Adrenal gland (tissue), 5 donors: Measurements from ENCODE around the gene RARB.

ENCODE experiments used
- POLR2A ChIP-seq, 2 donors: fragments of 450-650 bp; IDR thresholded peaks; one replicate each; pipeline ENCODE4 v1.6.1; 2017; ENCODE audit warnings: antibody characterized with exemption in 2 of 2, mild to moderate bottlenecking in 2 of 2, moderate library complexity in 1 of 2
- TF ChIP-seq, protein P1 (sequence below), 6 experiments: fragments of 450-650 bp in 4 of 6; fragments of 200-600 bp in 2 of 6; sonication (generic) in 1 of 6; IDR thresholded peaks; 1 replicate in 5 of 6; 2 replicates in 1 of 6; pipeline versions ENCODE4 v1.5.1 to v1.8.0; 2016 to 2021; ENCODE audit warnings: antibody characterized with exemption in 6 of 6, mild to moderate bottlenecking in 2 of 6, moderate library complexity in 1 of 6
- donor health status: DM: no; HTN: no; CAD: no.

GRCh38 chr3:25479727-25480010 is 51.6 kb downstream of the RARB start:
- TF ChIP-seq, protein P1, sequence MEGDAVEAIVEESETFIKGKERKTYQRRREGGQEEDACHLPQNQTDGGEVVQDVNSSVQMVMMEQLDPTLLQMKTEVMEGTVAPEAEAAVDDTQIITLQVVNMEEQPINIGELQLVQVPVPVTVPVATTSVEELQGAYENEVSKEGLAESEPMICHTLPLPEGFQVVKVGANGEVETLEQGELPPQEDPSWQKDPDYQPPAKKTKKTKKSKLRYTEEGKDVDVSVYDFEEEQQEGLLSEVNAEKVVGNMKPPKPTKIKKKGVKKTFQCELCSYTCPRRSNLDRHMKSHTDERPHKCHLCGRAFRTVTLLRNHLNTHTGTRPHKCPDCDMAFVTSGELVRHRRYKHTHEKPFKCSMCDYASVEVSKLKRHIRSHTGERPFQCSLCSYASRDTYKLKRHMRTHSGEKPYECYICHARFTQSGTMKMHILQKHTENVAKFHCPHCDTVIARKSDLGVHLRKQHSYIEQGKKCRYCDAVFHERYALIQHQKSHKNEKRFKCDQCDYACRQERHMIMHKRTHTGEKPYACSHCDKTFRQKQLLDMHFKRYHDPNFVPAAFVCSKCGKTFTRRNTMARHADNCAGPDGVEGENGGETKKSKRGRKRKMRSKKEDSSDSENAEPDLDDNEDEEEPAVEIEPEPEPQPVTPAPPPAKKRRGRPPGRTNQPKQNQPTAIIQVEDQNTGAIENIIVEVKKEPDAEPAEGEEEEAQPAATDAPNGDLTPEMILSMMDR (IDR thresholded peaks at IDR 0.05), result no peak
- no peak for TF ChIP-seq POLR2A (IDR thresholded peaks at IDR 0.05)
